SK-N-SH treated with all-trans-retinoic acid at 6 μM for 48 hours (cell line): Measurements from ENCODE around the gene CELF5.

ENCODE experiments used
- GLIS3 ChIP-seq: fragments of 250-450 bp; sonication (Bioruptor Pico); IDR thresholded peaks from 2 replicates; pipeline ENCODE4 v1.5.0; 2020; ENCODE audit warnings: mild to moderate bottlenecking, moderate library complexity
- ZFP3 ChIP-seq: fragments of 250-450 bp; sonication (Bioruptor Pico); IDR thresholded peaks from 2 replicates; pipeline ENCODE4 v1.5.0; 2020; ENCODE audit warnings: mild to moderate bottlenecking, moderate library complexity
- TF ChIP-seq, protein P1 (sequence below): fragments of 250-450 bp; sonication (Bioruptor Pico); IDR thresholded peaks from 2 replicates; pipeline ENCODE4 v1.5.0; 2020; ENCODE audit warnings: mild to moderate bottlenecking, moderate library complexity
- TF ChIP-seq, protein P2 (sequence below): fragments of 250-450 bp; sonication (Bioruptor Pico); IDR thresholded peaks from 2 replicates; pipeline ENCODE4 v1.5.1; 2020; ENCODE audit warnings: low read depth, mild to moderate bottlenecking, moderate library complexity

DNA sequence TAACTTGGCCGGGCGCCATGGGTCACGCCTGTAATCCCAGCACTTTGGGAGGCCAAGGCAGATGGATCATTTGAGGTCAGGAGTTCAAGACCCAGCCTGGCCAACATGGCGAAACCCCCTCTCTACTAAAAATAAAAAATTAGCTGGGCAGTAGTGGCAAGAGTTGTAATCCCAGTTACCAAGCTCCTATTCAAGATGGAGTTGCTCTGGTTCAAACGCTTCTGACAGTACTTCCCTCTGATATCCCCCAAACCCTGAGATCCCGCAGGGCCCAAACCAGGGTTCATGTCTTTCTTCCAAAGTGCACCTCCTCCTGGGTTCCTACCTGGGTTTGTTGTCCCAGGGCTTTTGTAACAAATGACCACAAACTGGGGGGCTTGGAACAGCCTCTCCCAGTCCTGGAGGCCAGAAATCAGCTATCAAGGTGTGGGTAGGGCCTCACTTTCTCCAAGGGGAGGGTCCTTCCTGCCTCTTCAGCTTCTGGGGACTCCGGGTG is 13.7 kb downstream of the CELF5 start:
- TF ChIP-seq GLIS3 (CRISPR knock-in tag) (no peak), ZFP3 (no peak)
- TF ChIP-seq, protein P1, sequence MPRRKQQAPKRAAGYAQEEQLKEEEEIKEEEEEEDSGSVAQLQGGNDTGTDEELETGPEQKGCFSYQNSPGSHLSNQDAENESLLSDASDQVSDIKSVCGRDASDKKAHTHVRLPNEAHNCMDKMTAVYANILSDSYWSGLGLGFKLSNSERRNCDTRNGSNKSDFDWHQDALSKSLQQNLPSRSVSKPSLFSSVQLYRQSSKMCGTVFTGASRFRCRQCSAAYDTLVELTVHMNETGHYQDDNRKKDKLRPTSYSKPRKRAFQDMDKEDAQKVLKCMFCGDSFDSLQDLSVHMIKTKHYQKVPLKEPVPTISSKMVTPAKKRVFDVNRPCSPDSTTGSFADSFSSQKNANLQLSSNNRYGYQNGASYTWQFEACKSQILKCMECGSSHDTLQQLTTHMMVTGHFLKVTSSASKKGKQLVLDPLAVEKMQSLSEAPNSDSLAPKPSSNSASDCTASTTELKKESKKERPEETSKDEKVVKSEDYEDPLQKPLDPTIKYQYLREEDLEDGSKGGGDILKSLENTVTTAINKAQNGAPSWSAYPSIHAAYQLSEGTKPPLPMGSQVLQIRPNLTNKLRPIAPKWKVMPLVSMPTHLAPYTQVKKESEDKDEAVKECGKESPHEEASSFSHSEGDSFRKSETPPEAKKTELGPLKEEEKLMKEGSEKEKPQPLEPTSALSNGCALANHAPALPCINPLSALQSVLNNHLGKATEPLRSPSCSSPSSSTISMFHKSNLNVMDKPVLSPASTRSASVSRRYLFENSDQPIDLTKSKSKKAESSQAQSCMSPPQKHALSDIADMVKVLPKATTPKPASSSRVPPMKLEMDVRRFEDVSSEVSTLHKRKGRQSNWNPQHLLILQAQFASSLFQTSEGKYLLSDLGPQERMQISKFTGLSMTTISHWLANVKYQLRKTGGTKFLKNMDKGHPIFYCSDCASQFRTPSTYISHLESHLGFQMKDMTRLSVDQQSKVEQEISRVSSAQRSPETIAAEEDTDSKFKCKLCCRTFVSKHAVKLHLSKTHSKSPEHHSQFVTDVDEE: no peak
- TF ChIP-seq, protein P2, sequence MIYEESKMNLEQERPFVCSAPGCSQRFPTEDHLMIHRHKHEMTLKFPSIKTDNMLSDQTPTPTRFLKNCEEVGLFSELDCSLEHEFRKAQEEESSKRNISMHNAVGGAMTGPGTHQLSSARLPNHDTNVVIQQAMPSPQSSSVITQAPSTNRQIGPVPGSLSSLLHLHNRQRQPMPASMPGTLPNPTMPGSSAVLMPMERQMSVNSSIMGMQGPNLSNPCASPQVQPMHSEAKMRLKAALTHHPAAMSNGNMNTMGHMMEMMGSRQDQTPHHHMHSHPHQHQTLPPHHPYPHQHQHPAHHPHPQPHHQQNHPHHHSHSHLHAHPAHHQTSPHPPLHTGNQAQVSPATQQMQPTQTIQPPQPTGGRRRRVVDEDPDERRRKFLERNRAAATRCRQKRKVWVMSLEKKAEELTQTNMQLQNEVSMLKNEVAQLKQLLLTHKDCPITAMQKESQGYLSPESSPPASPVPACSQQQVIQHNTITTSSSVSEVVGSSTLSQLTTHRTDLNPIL (CRISPR knock-in tag): no peak
